ENCODE measurements around the gene HEATR5A. TPM values are rescaled to one million over a fixed set of nuclear protein-coding genes. Genes with fewer than 3 reads are reported as not detected.

HEATR5A gene
- polyA plus RNA-seq, 1 of the 3 experiments (the other 2 are of a cell fraction), result 7.1 TPM

- no peaks in the 10 kb centered on the region for H3K9me2 ChIP-seq
- H3K27me3 ChIP-seq (ENCODE audit: insufficient read depth), result no peaks in the 10 kb centered on the region
- H3K79me2 ChIP-seq (ENCODE audit: insufficient read depth), result no peaks in the 10 kb centered on the region
- H3K4me2 ChIP-seq, result no peak overlapping the region
- WGBS (ENCODE audit: low lambda C conversion rate), result 93% methylated on average over 5 of the region's 5 CpGs
- no peaks in the 10 kb centered on the region for H4K20me1 ChIP-seq (ENCODE audit: insufficient read depth)
- H3F3A ChIP-seq (replicated peaks; ENCODE audit: insufficient read depth), result peaks cover 5% of the 10 kb centered on the region
- TF ChIP-seq SIN3A (IDR thresholded peaks at IDR 0.05; ENCODE audit: borderline replicate concordance, low read depth, low read length), result no peak
- no peak for TF ChIP-seq FOXJ3 (CRISPR knock-in tag; IDR thresholded peaks at IDR 0.05)
- TF ChIP-seq RFX5 (IDR thresholded peaks at IDR 0.05; ENCODE audit: low read length), result no peak
- no peak for TF ChIP-seq CHD2 (IDR thresholded peaks at IDR 0.05; ENCODE audit: low read length, partially characterized antibody)
- TF ChIP-seq POLR2AphosphoS5 (IDR thresholded peaks at IDR 0.05; ENCODE audit: low read depth, low read length), result no peak
- TF ChIP-seq FOSL2 (IDR thresholded peaks at IDR 0.05; ENCODE audit: borderline replicate concordance, low read depth), result no peak
- TF ChIP-seq GATA2 (CRISPR knock-in tag; IDR thresholded peaks at IDR 0.05), result no peak
- no peak for TF ChIP-seq TCF12 (IDR thresholded peaks at IDR 0.05)
- TF ChIP-seq FOXM1 (IDR thresholded peaks at IDR 0.05; ENCODE audit: low read depth), result no peak
- TF ChIP-seq YY1 (IDR thresholded peaks at IDR 0.05; ENCODE audit: low read depth), result no peak
- no peak for TF ChIP-seq NRF1 (IDR thresholded peaks at IDR 0.05; ENCODE audit: low read depth, low read length)
- no peak for TF ChIP-seq EP300 (IDR thresholded peaks at IDR 0.05; ENCODE audit: borderline replicate concordance in 1 of 2, low read depth in 1 of 2, low read length in 1 of 2)
- no peak overlapping the region for H2AFZ ChIP-seq (ENCODE audit: low read depth)
- no peak for DNase-seq
- no peaks in the 10 kb centered on the region for H3K9me3 ChIP-seq
- ChIA-PET CTCF (interaction anchor here (0.7 kb wide), 1 partner anchor 420 kb away, joined by 3 read pairs; no protein-coding TSS in a partner anchor), POLR2A (no interaction called here)
- no peak overlapping the region for H3K4me3 ChIP-seq (ENCODE audit: low read depth in 2 of 2, low read length in 1 of 2)
- no peaks in the 10 kb centered on the region; a peak in 1 of 4 replicates for H3K4me1 ChIP-seq (ENCODE audit: control insufficient read depth in 1 of 2, insufficient read depth in 2 of 2, low read depth in 1 of 2, low read length in 1 of 2)
- no peak overlapping the region for H3K27ac ChIP-seq (ENCODE audit: low read depth in 2 of 2, low read length in 1 of 2)
- H3K36me3 ChIP-seq (replicated peaks in 1 of 2; ENCODE audit: control insufficient read depth in 1 of 2, insufficient read depth in 2 of 2, low read length in 1 of 2), result peaks cover 35 to 36% of the 10 kb centered on the region in 2 experiments
- no peak overlapping the region for H3K9ac ChIP-seq
These were observed 79.9 kb downstream of the HEATR5A start for GRCh38 chr14:31340297-31341063.

DNA sequence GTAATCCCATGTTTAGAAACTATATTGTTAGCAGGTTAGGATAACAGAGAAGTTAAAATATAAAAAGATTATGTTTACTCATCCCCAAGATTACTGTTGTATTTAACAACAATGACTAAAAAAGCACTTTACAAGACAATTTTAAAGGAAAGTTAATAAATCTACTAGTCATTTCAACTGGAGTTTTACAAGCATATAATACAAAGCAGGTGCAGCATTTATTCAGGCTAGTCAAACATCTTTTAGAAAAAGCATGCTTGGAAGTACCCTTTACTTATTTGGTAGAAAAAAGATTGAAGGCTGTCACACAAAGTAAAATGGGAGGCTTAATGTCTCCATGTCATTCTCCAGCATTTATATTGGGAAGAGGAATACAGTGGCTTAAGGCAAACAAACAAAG, 80.6 kb downstream of the HEATR5A start:
- no peak overlapping the region for H3K9ac ChIP-seq
- TF ChIP-seq SIN3A (IDR thresholded peaks at IDR 0.05; ENCODE audit: borderline replicate concordance, low read depth, low read length) (no peak), CHD2 (IDR thresholded peaks at IDR 0.05; ENCODE audit: low read length, partially characterized antibody) (no peak), JUND (IDR thresholded peaks at IDR 0.05) (no peak), EZH2phosphoT487 (IDR thresholded peaks at IDR 0.05; ENCODE audit: borderline replicate concordance, low read depth) (no peak), ELF1 (IDR thresholded peaks at IDR 0.05) (no peak), TCF12 (IDR thresholded peaks at IDR 0.05) (no peak), FOXJ3 (CRISPR knock-in tag; IDR thresholded peaks at IDR 0.05) (no peak), SMC3 (IDR thresholded peaks at IDR 0.05; ENCODE audit: low read depth, low read length) (no peak), RAD21 (IDR thresholded peaks at IDR 0.05; ENCODE audit: low read length) (no peak), NFIC (IDR thresholded peaks at IDR 0.05; ENCODE audit: borderline replicate concordance) (no peak), MEF2A (IDR thresholded peaks at IDR 0.05; ENCODE audit: borderline replicate concordance, low read depth) (no peak), FOXM1 (IDR thresholded peaks at IDR 0.05; ENCODE audit: low read depth) (no peak), ZBTB33 (IDR thresholded peaks at IDR 0.05; ENCODE audit: borderline replicate concordance, low read depth) (no peak), RCOR1 (IDR thresholded peaks at IDR 0.05; ENCODE audit: low read length) (no peak), GABPA (IDR thresholded peaks at IDR 0.05; ENCODE audit: low read depth) (no peak)
- H3K9me3 ChIP-seq, result no peaks in the 10 kb centered on the region
- no peak overlapping the region for H3K4me3 ChIP-seq (ENCODE audit: low read depth in 2 of 2, low read length in 1 of 2)
- no peak for DNase-seq
- H3F3A ChIP-seq (replicated peaks; ENCODE audit: insufficient read depth), result peaks cover 5% of the 10 kb centered on the region
- H3K4me2 ChIP-seq, result no peak overlapping the region
- peaks cover 28 to 36% of the 10 kb centered on the region in 2 experiments for H3K36me3 ChIP-seq (replicated peaks in 1 of 2; ENCODE audit: control insufficient read depth in 1 of 2, insufficient read depth in 2 of 2, low read length in 1 of 2)
- no peak overlapping the region for H3K27ac ChIP-seq (ENCODE audit: low read depth in 2 of 2, low read length in 1 of 2)
- H3K79me2 ChIP-seq (ENCODE audit: insufficient read depth), result no peaks in the 10 kb centered on the region
- ChIA-PET POLR2A (no interaction called here), CTCF (no interaction called here)
- no peaks in the 10 kb centered on the region for H3K9me2 ChIP-seq
- no peaks in the 10 kb centered on the region for H4K20me1 ChIP-seq (ENCODE audit: insufficient read depth)
- no peaks in the 10 kb centered on the region; a peak in 1 of 4 replicates for H3K4me1 ChIP-seq (ENCODE audit: control insufficient read depth in 1 of 2, insufficient read depth in 2 of 2, low read depth in 1 of 2, low read length in 1 of 2)
- no peak overlapping the region for H2AFZ ChIP-seq (ENCODE audit: low read depth)
- H3K27me3 ChIP-seq (ENCODE audit: insufficient read depth), result no peaks in the 10 kb centered on the region
